K562 (cell line): ENCODE results near the gene EZH2. TPM values are rescaled to one million over a fixed set of nuclear protein-coding genes. Genes with fewer than 3 reads are reported as not detected.
A peak's percentile ranks its signal among the peaks of the same experiment; 100 is the strongest.

Experiments
- DNMT1 ChIP-seq: fragments of 450-650 bp; IDR thresholded peaks from 2 replicates; pipeline ENCODE4 v1.6.1; 2016; ENCODE audit warnings: antibody characterized with exemption, mild to moderate bottlenecking
- FOXP1 ChIP-seq: sonication (generic); formaldehyde crosslinking; IDR thresholded peaks from 2 replicates; pipeline ENCODE4 v1.8.0; 2022; ENCODE audit warnings: mild to moderate bottlenecking, missing genetic modification reagents
- HDGF ChIP-seq: fragments of 450-650 bp; IDR thresholded peaks from 2 replicates; pipeline ENCODE4 v1.6.1; 2016
- HLTF ChIP-seq: fragments of 450-650 bp; IDR thresholded peaks from 2 replicates; pipeline ENCODE4 v1.6.1; 2016
- HNRNPUL1 ChIP-seq: fragments of 200-400 bp; formaldehyde crosslinking; IDR thresholded peaks from 2 replicates; pipeline ENCODE4 v1.6.1; 2017; ENCODE audit warnings: low read length
- KDM1A ChIP-seq, 2 experiments: fragments of 450-650 bp; IDR thresholded peaks; 2 replicates each; pipeline ENCODE4 v1.6.1; 2016; ENCODE audit warnings: mild to moderate bottlenecking in 2 of 2
- MTA3 ChIP-seq: fragments of 450-650 bp; formaldehyde crosslinking; IDR thresholded peaks from 2 replicates; pipeline ENCODE4 v1.6.1; 2017; ENCODE audit warnings: mild to moderate bottlenecking, borderline replicate concordance
- NBN ChIP-seq: fragments of 450-650 bp; IDR thresholded peaks from 2 replicates; pipeline ENCODE4 v1.6.1; 2016; ENCODE audit warnings: low read depth, mild to moderate bottlenecking
- NFRKB ChIP-seq: fragments of 450-650 bp; IDR thresholded peaks from 2 replicates; pipeline ENCODE4 v1.6.1; 2016; ENCODE audit warnings: low read depth
- NR2C1 ChIP-seq, 2 experiments: fragments of 450-650 bp; IDR thresholded peaks; 2 replicates each; pipeline ENCODE4 v1.6.1; 2017; ENCODE audit warnings: mild to moderate bottlenecking in 2 of 2, antibody characterized with exemption in 1 of 2, inconsistent platforms in 1 of 2, missing compliant biosample characterization in 1 of 2, missing genetic modification characterization in 1 of 2
- PCBP2 ChIP-seq: fragments of 200-400 bp; formaldehyde crosslinking; IDR thresholded peaks from 2 replicates; pipeline ENCODE4 v1.6.1; 2018; ENCODE audit warnings: low read length, low read depth, mild to moderate bottlenecking, moderate library complexity; ENCODE audit not compliant: poor library complexity, severe bottlenecking
- PML ChIP-seq: IDR thresholded peaks from 2 replicates; pipeline ENCODE4 v1.6.1; 2012; ENCODE audit warnings: low read length, inconsistent platforms
- PRPF4 ChIP-seq: fragments of 200-400 bp; formaldehyde crosslinking; IDR thresholded peaks from one replicate; pipeline ENCODE4 v1.6.1; 2017; ENCODE audit warnings: low read length, low read depth, mild to moderate bottlenecking; ENCODE audit not compliant: insufficient read depth, poor library complexity, severe bottlenecking
- RNF2 ChIP-seq: sonication (generic); IDR thresholded peaks from 2 replicates; pipeline ENCODE4 v1.6.1; 2016
- SAFB ChIP-seq: fragments of 200-400 bp; formaldehyde crosslinking; IDR thresholded peaks from 2 replicates; pipeline ENCODE4 v1.6.1; 2017; ENCODE audit warnings: low read depth, low read length, borderline replicate concordance
- SFPQ ChIP-seq: fragments of 200-400 bp; formaldehyde crosslinking; IDR thresholded peaks from 2 replicates; pipeline ENCODE4 v1.6.1; 2017; ENCODE audit warnings: mild to moderate bottlenecking, low read depth, low read length, moderate library complexity
- SMARCA5 ChIP-seq: fragments of 450-650 bp; IDR thresholded peaks from 2 replicates; pipeline ENCODE4 v1.6.1; 2016
- STAG1 ChIP-seq: sonication (generic); formaldehyde crosslinking; IDR thresholded peaks from 2 replicates; pipeline ENCODE4 v1.5.0; 2020; ENCODE audit warnings: missing genetic modification reagents, borderline replicate concordance
- TBL1XR1 ChIP-seq, 2 experiments: IDR thresholded peaks; 2 replicates each; pipeline ENCODE4 v1.6.1; 2012; ENCODE audit warnings: improper control_type of control experiment in 2 of 2, low read length in 2 of 2, mild to moderate bottlenecking in 1 of 2
- TCF3 ChIP-seq: sonication (generic); formaldehyde crosslinking; IDR thresholded peaks from 2 replicates; pipeline ENCODE4 v1.4.0; 2020; ENCODE audit warnings: mild to moderate bottlenecking, missing genetic modification reagents
- XRCC3 ChIP-seq: fragments of 450-650 bp; IDR thresholded peaks from 2 replicates; pipeline ENCODE4 v1.6.1; 2017; ENCODE audit warnings: mild to moderate bottlenecking, moderate library complexity
- ZNF232 ChIP-seq: sonication (generic); formaldehyde crosslinking; IDR thresholded peaks from 2 replicates; pipeline ENCODE4 v1.8.0; 2022; ENCODE audit warnings: mild to moderate bottlenecking, missing genetic modification reagents
- ZNF696 ChIP-seq: fragments of 250-450 bp; sonication (Bioruptor Pico); conservative IDR thresholded peaks from 2 replicates; pipeline ENCODE4 v1.4.0; 2020; ENCODE audit warnings: mild to moderate bottlenecking, moderate library complexity
- polyA plus RNA-seq, 8 experiments: library from polyadenylated mRNA; depleted of rRNA in 4 of 8; stranded (reverse) in 5 of 8; unstranded in 3 of 8; fragments of >200 nt; fragmentation: Nextera tagmentation in 2 of 8; fragmentation: Illumina TruSeq in 1 of 8; extraction: Ambion mirVana in 2 of 8; extraction: Trizol in 1 of 8; gene quantifications; 2 replicates each; pipeline versions ENCODE4 v1.2.1 to v1.2.3, GENCODE V29; 2011 to 2014; ENCODE audit warnings: inconsistent platforms in 1 of 8, missing spikeins in 1 of 8
- total RNA-seq, 7 experiments: library from RNA; depleted of rRNA in 6 of 7; stranded (reverse); fragments of >200 nt in 6 of 7; fragmentation: Illumina TruSeq in 2 of 7; extraction: Trizol in 2 of 7; gene quantifications; 2 replicates each; pipeline versions ENCODE4 v1.2.1 to v1.2.3, GENCODE V29; 2011 to 2021; ENCODE audit warnings: low replicate concordance in 1 of 7
- TF ChIP-seq, protein P1 (sequence below): fragments of 450-650 bp; IDR thresholded peaks from 2 replicates; pipeline ENCODE4 v1.6.1; 2016; ENCODE audit warnings: low read depth, mild to moderate bottlenecking, moderate library complexity
- TF ChIP-seq, protein P2 (sequence below): fragments of 150-350 bp; conservative IDR thresholded peaks from 2 replicates; pipeline ENCODE4 v1.6.1; 2014; ENCODE audit warnings: low read length

EZH2 gene
- total and polyA plus RNA-seq, 9 of the 15 experiments (the other 6 are each of a cell fraction or from before 2014, with no cell fraction given): 48.7 to 175 (median 98.6) TPM

- TF ChIP-seq PRPF4 (no peak), STAG1 (no peak), HLTF (no peak), PCBP2 (no peak), DNMT1 (no peak), ZNF232 (CRISPR knock-in tag) (no peak), NFRKB (no peak), SAFB (no peak), FOXP1 (CRISPR knock-in tag) (no peak), RNF2 (peak; percentile 29; the same call in 1 of the 2 replicates), KDM1A (IDR thresholded peaks at IDR 0.05) (peak; percentile 74 to 81), TCF3 (CRISPR knock-in tag) (peak; percentile 96), HNRNPUL1 (no peak), SFPQ (no peak), MTA3 (no peak), SMARCA5 (no peak), PML (peak; percentile 94), NR2C1 (IDR thresholded peaks at IDR 0.05) (no peak), NR2C1 (tag; IDR thresholded peaks at IDR 0.05) (no peak), ZNF696 (no peak), HDGF (no peak), TBL1XR1 (IDR thresholded peaks at IDR 0.05; ENCODE audit: low read length in 2 of 2) (peak in 1 of 2 experiments; percentile 72; a peak in 2 of 4 replicates), NBN (0 out of 2 replicates have a peak, but pooled peaks have one; percentile 39), XRCC3 (no peak)
- TF ChIP-seq, protein P1, sequence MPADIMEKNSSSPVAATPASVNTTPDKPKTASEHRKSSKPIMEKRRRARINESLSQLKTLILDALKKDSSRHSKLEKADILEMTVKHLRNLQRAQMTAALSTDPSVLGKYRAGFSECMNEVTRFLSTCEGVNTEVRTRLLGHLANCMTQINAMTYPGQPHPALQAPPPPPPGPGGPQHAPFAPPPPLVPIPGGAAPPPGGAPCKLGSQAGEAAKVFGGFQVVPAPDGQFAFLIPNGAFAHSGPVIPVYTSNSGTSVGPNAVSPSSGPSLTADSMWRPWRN: peak; percentile 22; the same call in 1 of the 2 replicates
- TF ChIP-seq, protein P2, sequence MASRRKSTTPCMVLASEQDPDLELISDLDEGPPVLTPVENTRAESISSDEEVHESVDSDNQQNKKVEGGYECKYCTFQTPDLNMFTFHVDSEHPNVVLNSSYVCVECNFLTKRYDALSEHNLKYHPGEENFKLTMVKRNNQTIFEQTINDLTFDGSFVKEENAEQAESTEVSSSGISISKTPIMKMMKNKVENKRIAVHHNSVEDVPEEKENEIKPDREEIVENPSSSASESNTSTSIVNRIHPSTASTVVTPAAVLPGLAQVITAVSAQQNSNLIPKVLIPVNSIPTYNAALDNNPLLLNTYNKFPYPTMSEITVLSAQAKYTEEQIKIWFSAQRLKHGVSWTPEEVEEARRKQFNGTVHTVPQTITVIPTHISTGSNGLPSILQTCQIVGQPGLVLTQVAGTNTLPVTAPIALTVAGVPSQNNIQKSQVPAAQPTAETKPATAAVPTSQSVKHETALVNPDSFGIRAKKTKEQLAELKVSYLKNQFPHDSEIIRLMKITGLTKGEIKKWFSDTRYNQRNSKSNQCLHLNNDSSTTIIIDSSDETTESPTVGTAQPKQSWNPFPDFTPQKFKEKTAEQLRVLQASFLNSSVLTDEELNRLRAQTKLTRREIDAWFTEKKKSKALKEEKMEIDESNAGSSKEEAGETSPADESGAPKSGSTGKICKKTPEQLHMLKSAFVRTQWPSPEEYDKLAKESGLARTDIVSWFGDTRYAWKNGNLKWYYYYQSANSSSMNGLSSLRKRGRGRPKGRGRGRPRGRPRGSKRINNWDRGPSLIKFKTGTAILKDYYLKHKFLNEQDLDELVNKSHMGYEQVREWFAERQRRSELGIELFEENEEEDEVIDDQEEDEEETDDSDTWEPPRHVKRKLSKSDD: no peak
These were observed 36.0 kb downstream of the EZH2 start (continued) for GRCh38 chr7:148847815-148848734.
